RWPE1 (cell line): ENCODE measurements around the gene MALAT1.
A peak's percentile ranks its signal among the peaks of the same experiment; 100 is the strongest.

Source experiments
- CTCF ChIA-PET: fragments of 350-600 bp; sonication (Branson Sonifier 250); formaldehyde crosslinking; extraction: SDS; loops from one replicate; lab custom pipeline; 2021; lab: Yijun Ruan, JAX
- POLR2A ChIA-PET: fragments of 400-600 bp; formaldehyde crosslinking; extraction: SDS; loops from one replicate; lab custom pipeline; 2020; ENCODE audit warnings: antibody characterized with exemption; ENCODE audit not compliant: low non-redundant PET; lab: Yijun Ruan, JAX
- DNase-seq: peaks from one replicate; pipeline ENCODE4 v3.0.0; 2012; ENCODE audit warnings: low spot score
- H3K27ac ChIP-seq: fragments of 450-650 bp; 2 replicates; pipeline ENCODE4 v1.5.1; 2017
- TF ChIP-seq, protein P1 (sequence below): fragments of 450-650 bp; conservative IDR thresholded peaks from 2 replicates; pipeline ENCODE4 v1.5.1; 2017; ENCODE audit warnings: low read depth, mild to moderate bottlenecking

The MALAT1 gene

DNA sequence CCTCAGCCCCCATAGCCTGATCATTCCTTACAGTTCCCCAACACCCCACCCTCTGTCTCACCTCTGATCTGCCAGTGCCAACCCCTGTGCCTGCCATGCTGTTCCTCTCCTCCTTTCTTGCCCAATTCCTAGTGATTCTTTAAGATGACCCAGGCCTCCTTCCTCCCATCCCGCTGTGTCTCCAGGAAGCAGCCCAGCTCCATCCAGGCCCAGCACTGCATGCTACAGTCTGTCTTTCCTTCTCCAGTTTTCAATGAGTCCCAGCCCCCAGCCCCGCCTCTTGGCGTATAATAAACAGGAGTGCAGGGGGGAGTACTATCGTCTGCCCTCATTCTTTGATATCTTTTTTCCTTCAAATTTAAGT is 47.0 kb downstream of the MALAT1 start:
- TF ChIP-seq, protein P1, sequence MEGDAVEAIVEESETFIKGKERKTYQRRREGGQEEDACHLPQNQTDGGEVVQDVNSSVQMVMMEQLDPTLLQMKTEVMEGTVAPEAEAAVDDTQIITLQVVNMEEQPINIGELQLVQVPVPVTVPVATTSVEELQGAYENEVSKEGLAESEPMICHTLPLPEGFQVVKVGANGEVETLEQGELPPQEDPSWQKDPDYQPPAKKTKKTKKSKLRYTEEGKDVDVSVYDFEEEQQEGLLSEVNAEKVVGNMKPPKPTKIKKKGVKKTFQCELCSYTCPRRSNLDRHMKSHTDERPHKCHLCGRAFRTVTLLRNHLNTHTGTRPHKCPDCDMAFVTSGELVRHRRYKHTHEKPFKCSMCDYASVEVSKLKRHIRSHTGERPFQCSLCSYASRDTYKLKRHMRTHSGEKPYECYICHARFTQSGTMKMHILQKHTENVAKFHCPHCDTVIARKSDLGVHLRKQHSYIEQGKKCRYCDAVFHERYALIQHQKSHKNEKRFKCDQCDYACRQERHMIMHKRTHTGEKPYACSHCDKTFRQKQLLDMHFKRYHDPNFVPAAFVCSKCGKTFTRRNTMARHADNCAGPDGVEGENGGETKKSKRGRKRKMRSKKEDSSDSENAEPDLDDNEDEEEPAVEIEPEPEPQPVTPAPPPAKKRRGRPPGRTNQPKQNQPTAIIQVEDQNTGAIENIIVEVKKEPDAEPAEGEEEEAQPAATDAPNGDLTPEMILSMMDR = no peak
- CTCF ChIA-PET = no interaction called here
- no peak for DNase-seq
- H3K27ac ChIP-seq = peak overlapping the region; percentile 45
- POLR2A ChIA-PET = interaction anchor here (0.5 kb wide), 1 partner anchor 17 kb away, joined by 3 read pairs; no protein-coding TSS in a partner anchor

DNA sequence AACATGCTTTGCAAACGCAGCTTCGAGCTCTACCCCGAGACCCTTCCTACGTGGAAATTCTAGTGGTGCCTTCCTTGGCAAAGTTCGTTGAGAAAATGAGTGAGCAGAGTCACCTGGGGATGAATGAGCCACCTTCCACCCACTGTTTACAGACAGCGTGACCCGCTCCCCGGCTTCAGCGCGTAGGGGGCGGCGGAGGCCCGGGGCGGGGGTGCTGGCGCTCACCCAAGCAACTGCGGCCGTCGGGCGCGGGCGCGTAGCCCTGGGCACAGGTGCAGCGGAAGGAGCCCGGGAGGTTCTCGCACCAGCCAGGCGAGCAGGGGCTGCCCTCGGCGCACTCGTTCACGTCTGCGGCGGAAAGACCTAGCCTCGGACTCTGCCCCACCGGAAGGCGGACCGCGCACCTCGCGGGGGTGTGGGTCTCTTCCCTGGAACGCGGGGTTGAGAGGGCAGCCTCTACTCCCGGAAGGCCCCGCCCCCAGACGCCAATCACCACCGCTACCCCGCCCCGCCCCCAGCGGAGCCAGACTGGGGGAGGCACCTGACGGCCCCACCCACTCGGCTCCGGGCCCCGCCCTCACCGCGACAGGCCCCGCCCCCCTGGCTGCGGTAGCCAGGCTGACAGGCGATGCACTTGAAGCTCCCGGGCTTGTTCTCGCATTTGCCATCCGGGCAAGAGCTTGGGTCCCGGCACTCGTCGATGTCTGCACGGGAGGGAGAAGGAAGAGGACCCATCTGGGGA is 47.5 kb downstream of the MALAT1 start:
- peak overlapping the region; percentile 45 for H3K27ac ChIP-seq
- TF ChIP-seq, protein P1 = no peak
- DNase-seq = peak; percentile 92
- CTCF ChIA-PET = interaction anchor here (1.0 kb wide), 1 partner anchor 27 kb away, joined by 3 read pairs; no protein-coding TSS in a partner anchor
- POLR2A ChIA-PET = interaction anchor here (0.6 kb wide), 2 partner anchors 117 to 123 kb away, joined by 3 to 4 read pairs; no protein-coding TSS in a partner anchor

DNA sequence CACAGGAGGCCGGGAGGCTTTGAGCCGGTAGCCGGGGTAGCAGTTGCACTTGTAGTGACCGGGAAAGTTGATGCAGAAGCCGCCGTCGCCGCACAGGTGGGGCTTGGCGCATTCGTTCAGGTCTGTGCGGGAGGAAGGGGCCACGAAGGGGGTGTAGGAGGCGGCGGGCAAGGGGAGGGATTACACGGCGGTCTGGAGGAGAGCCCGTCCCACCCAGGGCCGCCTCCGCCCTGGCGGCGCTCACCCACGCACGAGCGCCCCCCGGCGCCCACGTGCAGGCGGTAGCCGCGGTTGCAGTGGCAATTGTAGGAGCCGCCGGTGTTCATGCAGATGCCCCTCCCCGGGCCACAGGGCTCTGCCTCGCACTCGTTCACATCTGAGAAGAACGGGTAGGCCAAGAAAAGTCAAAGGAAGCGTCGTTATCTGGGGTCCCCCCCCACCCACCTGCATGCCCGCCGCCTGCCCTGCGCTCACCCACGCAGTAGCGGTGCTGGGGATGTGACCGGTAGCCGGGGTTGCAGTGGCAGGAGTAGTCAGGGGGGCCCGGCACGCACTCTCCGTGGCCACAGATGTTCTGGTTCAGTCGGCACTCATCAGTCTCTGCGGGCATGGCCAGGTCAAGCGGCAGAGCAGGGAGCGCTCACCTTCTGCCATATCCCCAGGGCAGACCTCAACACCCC is 48.7 kb downstream of the MALAT1 start:
- H3K27ac ChIP-seq = no peak overlapping the region
- POLR2A ChIA-PET = interaction anchor here (0.6 kb wide), 1 partner anchor 43 kb away, joined by 3 read pairs; no protein-coding TSS in a partner anchor
- DNase-seq = no peak
- CTCF ChIA-PET = interaction anchor here (0.5 to 1.0 kb wide), 2 partner anchors 19 to 159 kb away, joined by 3 to 4 read pairs; no protein-coding TSS in a partner anchor
- TF ChIP-seq, protein P1 = no peak

DNA sequence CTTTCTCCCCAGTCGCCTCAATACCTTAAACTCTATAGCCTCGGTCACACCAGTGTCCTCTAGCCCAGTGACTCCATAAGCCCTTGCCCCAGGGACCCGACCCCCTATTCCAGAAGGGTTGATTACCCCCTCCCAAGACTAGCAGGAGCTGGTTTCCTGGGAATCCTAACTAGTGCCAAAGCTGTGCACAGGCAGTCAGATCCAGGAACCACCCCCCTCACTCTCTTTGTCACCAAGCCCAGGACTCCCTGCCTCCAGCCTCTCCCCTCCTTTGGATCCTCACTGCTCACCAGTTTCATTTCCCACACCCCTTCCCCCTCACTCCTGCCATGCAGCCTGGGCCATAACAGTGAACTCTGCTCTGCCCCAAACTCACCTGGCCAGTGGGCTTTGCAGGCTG is 49.5 kb downstream of the MALAT1 start:
- DNase-seq = no peak
- CTCF ChIA-PET = interaction anchor here (0.6 to 1.4 kb wide), 4 partner anchors 11 to 1099 kb away, joined by 3 to 4 read pairs (median 3); no protein-coding TSS in a partner anchor
- POLR2A ChIA-PET = no interaction called here
- TF ChIP-seq, protein P1 = no peak
- H3K27ac ChIP-seq = no peak overlapping the region

DNA sequence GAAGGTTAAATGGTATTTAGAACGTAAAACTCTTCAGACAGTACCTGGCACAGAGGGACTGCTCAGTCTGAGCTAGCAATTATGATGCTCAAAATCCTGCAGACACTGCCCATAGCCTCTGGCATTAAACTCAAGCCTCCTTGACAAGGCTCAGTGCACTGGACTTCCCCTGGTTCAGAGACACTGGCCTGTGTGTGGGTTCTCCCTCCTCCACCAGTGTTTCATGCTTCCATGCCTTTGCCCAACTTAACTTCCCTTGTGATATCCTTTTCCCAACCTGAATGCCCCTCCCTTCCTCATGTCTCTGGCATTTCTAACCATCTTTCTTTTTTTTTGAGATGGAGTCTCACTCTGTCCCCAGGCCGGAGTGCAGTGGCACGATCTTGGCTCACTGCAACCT is 50.3 kb downstream of the MALAT1 start:
- TF ChIP-seq, protein P1 = no peak
- ChIA-PET POLR2A (no interaction called here), CTCF (interaction anchor here (0.6 to 1.4 kb wide), 3 partner anchors 10 to 23 kb away, joined by 3 to 4 read pairs (median 4); no protein-coding TSS in a partner anchor)

More for the DNA sequence above, 50.3 kb downstream of the MALAT1 start:
- H3K27ac ChIP-seq = no peak overlapping the region
- DNase-seq = no peak
